Mesendoderm (in vitro differentiated cells): ENCODE data around the gene GGNBP2.

ENCODE experiments used
- DNase-seq: peaks from one replicate; pipeline ENCODE4 v3.0.0; 2013
- H2AK5ac ChIP-seq: 2 replicates; pipeline ENCODE4 v1.6.1; 2013; ENCODE audit warnings: low read length, inconsistent platforms
- H2BK120ac ChIP-seq: 2 replicates; pipeline ENCODE4 v1.6.1; 2013; ENCODE audit warnings: low read depth, mild to moderate bottlenecking, low read length, moderate library complexity, mixed read lengths
- H2BK15ac ChIP-seq: replicated peaks from 2 replicates; pipeline ENCODE4 v1.6.1; 2013; ENCODE audit warnings: low read depth, mild to moderate bottlenecking, moderate library complexity
- H2BK5ac ChIP-seq: 2 replicates; pipeline ENCODE4 v1.6.1; 2013; ENCODE audit warnings: low read length, inconsistent platforms
- H3K18ac ChIP-seq: 2 replicates; pipeline ENCODE4 v1.6.1; 2013; ENCODE audit warnings: mild to moderate bottlenecking, low read length, mixed read lengths
- H3K23ac ChIP-seq: one replicate; pipeline ENCODE4 v1.6.1; 2013; ENCODE audit warnings: low read length
- H3K27ac ChIP-seq: 2 replicates; pipeline ENCODE4 v1.5.1; 2013; ENCODE audit warnings: low read depth, mild to moderate bottlenecking, inconsistent platforms, low read length, moderate library complexity
- H3K27me3 ChIP-seq: 2 replicates; pipeline ENCODE4 v1.6.1; 2013; ENCODE audit warnings: low read length, control low read depth, mild to moderate bottlenecking, inconsistent platforms; ENCODE audit not compliant: insufficient read depth, poor library complexity
- H3K36me3 ChIP-seq: 2 replicates; pipeline ENCODE4 v1.6.1; 2013; ENCODE audit warnings: low read length, inconsistent platforms; ENCODE audit not compliant: control insufficient read depth, insufficient read depth
- H3K4ac ChIP-seq: one replicate; pipeline ENCODE4 v1.6.1; 2013; ENCODE audit warnings: low read depth, mild to moderate bottlenecking, low read length, moderate library complexity
- H3K4me1 ChIP-seq: 2 replicates; pipeline ENCODE4 v1.6.1; 2013; ENCODE audit warnings: low read depth, low read length, inconsistent platforms; ENCODE audit not compliant: control insufficient read depth
- H3K4me2 ChIP-seq: 2 replicates; pipeline ENCODE4 v1.6.1; 2013; ENCODE audit warnings: low read length
- H3K4me3 ChIP-seq: 2 replicates; pipeline ENCODE4 v1.5.1; 2013; ENCODE audit warnings: mild to moderate bottlenecking, low read length
- H3K56ac ChIP-seq: one replicate; pipeline ENCODE4 v1.6.1; 2013; ENCODE audit warnings: low read length
- H3K79me1 ChIP-seq: 2 replicates; pipeline ENCODE4 v1.6.1; 2013; ENCODE audit warnings: low read length, inconsistent platforms
- H3K79me2 ChIP-seq: 2 replicates; pipeline ENCODE4 v1.6.1; 2013; ENCODE audit warnings: mild to moderate bottlenecking, low read length; ENCODE audit not compliant: control insufficient read depth, insufficient read depth
- H3K9ac ChIP-seq: 2 replicates; pipeline ENCODE4 v1.6.1; 2013; ENCODE audit warnings: low read length, inconsistent platforms
- H4K5ac ChIP-seq: one replicate; pipeline ENCODE4 v1.6.1; 2013; ENCODE audit warnings: low read length
- H4K8ac ChIP-seq: one replicate; pipeline ENCODE4 v1.6.1; 2013; ENCODE audit warnings: low read depth, mild to moderate bottlenecking, control low read depth, low read length, moderate library complexity
- WGBS: extraction: QIAGEN DNeasy Blood & Tissue Kit; methylation state at CpG from one replicate; pipeline ENCODE4 v1.1.7; 2013; ENCODE audit warnings: low lambda C conversion rate, missing lambda C conversion rate; ENCODE audit not compliant: insufficient coverage; ENCODE audit errors: extremely low coverage; 5-methylcytosine and 5-hydroxymethylcytosine counted together

The GGNBP2 gene

GRCh38 chr17:36613155-36613554 is 68.4 kb downstream of the GGNBP2 start:
- WGBS = no CpG with 5 or more reads among the region's 4 CpGs
- H3K27ac ChIP-seq = peak overlapping the region; percentile 5

GRCh38 chr17:36614081-36614480 is 69.4 kb downstream of the GGNBP2 start:
- H4K8ac ChIP-seq = no peak overlapping the region
- H2BK5ac ChIP-seq = peak overlapping the region; percentile 71
- no peak overlapping the region for H2BK120ac ChIP-seq
- H2BK15ac ChIP-seq = no peak overlapping the region
- H3K27ac ChIP-seq = peak overlapping the region; percentile 38
- H3K9ac ChIP-seq = peak overlapping the region; percentile 35
- H3K4me3 ChIP-seq = no peak overlapping the region
- H3K4me2 ChIP-seq = peak overlapping the region; percentile 8
- no CpG with 5 or more reads among the region's 7 CpGs for WGBS
- H3K18ac ChIP-seq = no peak overlapping the region
- H4K5ac ChIP-seq = no peak overlapping the region
- H3K79me2 ChIP-seq = no peaks in the 10 kb centered on the region
- H3K56ac ChIP-seq = peak overlapping the region; percentile 76
- no peaks in the 10 kb centered on the region for H3K79me1 ChIP-seq
- DNase-seq = peak; percentile 89
- H3K4me1 ChIP-seq = peaks cover 24% of the 10 kb centered on the region
- H3K4ac ChIP-seq = no peak overlapping the region
- no peaks in the 10 kb centered on the region for H3K27me3 ChIP-seq
- H2AK5ac ChIP-seq = no peak overlapping the region
- no peak overlapping the region for H3K23ac ChIP-seq
- no peaks in the 10 kb centered on the region for H3K36me3 ChIP-seq

More at GRCh38 chr17:36613155-36613554, 68.4 kb downstream of the GGNBP2 start:
- Histone ChIP-seq H2BK5ac (no peak overlapping the region), H3K56ac (peak overlapping the region; percentile 29), H3K4me2 (no peak overlapping the region), H3K4me3 (no peak overlapping the region), H3K79me1 (no peaks in the 10 kb centered on the region), H2BK15ac (no peak overlapping the region), H3K36me3 (no peaks in the 10 kb centered on the region), H3K27me3 (no peaks in the 10 kb centered on the region), H3K4me1 (peaks cover 24% of the 10 kb centered on the region), H4K8ac (no peak overlapping the region), H2BK120ac (no peak overlapping the region), H2AK5ac (no peak overlapping the region), H4K5ac (no peak overlapping the region), H3K4ac (no peak overlapping the region), H3K18ac (peak overlapping the region; percentile 13), H3K79me2 (no peaks in the 10 kb centered on the region), H3K23ac (no peak overlapping the region), H3K9ac (no peak overlapping the region)
- peak; percentile 66 for DNase-seq

- H3K9ac ChIP-seq = peak overlapping the region; percentile 39
- H2AK5ac ChIP-seq = no peak overlapping the region
- no peaks in the 10 kb centered on the region for H3K36me3 ChIP-seq
- no peak overlapping the region for H4K5ac ChIP-seq
- H2BK120ac ChIP-seq = peak overlapping the region; percentile 14
- H3K79me1 ChIP-seq = no peaks in the 10 kb centered on the region
- DNase-seq = peak; percentile 50
- no peak overlapping the region for H3K18ac ChIP-seq
- no peak overlapping the region for H3K23ac ChIP-seq
- no peak overlapping the region for H2BK15ac ChIP-seq
- H2BK5ac ChIP-seq = peak overlapping the region; percentile 9
- no peaks in the 10 kb centered on the region for H3K27me3 ChIP-seq
- H3K27ac ChIP-seq = peak overlapping the region; percentile 47
- no peak overlapping the region for H4K8ac ChIP-seq
- H3K56ac ChIP-seq = peak overlapping the region; percentile 63
- WGBS = no CpG with 5 or more reads among the region's 5 CpGs
- H3K4me1 ChIP-seq = peaks cover 24% of the 10 kb centered on the region
- H3K4me3 ChIP-seq = no peak overlapping the region
- peak overlapping the region; percentile 76 for H3K4ac ChIP-seq
- H3K79me2 ChIP-seq = no peaks in the 10 kb centered on the region
- no peak overlapping the region for H3K4me2 ChIP-seq
Measured at GRCh38 chr17:36614933-36615332, 70.2 kb downstream of the GGNBP2 start.

GRCh38 chr17:36616061-36617029 is 71.6 kb downstream of the GGNBP2 start:
- H4K8ac ChIP-seq = no peak overlapping the region

DNA sequence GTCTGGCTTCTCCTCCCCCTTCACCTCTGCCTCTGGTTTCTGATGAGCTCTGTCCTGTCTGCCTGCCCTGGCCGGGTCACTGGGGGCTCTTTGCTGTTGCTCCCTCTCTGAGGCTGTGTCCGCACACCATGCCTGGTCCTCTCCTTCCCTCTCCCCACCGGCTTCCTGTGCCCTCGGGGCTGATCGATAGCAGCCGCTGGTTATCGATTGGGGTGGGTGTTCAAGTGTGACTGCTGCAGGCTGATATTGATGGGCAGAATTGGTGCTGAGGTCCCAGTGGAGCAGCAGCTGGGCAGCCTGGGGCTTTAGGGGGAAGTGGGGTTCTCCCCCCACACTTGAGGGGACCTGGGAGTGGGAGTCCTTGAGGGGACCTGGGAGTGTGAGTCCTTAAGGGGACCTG is 73.1 kb downstream of the GGNBP2 start:
- Histone ChIP-seq H3K4me2 (no peak overlapping the region), H2BK120ac (no peak overlapping the region), H3K79me2 (no peaks in the 10 kb centered on the region), H3K4me1 (peaks cover 18% of the 10 kb centered on the region), H3K27ac (no peak overlapping the region), H3K9ac (no peak overlapping the region), H3K4me3 (no peak overlapping the region), H3K79me1 (no peaks in the 10 kb centered on the region), H3K18ac (no peak overlapping the region), H2BK5ac (no peak overlapping the region), H2BK15ac (no peak overlapping the region), H3K23ac (no peak overlapping the region), H4K8ac (no peak overlapping the region), H3K4ac (no peak overlapping the region), H3K36me3 (no peaks in the 10 kb centered on the region), H3K56ac (no peak overlapping the region), H4K5ac (no peak overlapping the region), H2AK5ac (no peak overlapping the region), H3K27me3 (no peaks in the 10 kb centered on the region)
- DNase-seq = no peak
- WGBS = no CpG with 5 or more reads among the region's 7 CpGs

More at GRCh38 chr17:36616061-36617029, 71.6 kb downstream of the GGNBP2 start:
- Histone ChIP-seq H3K27ac (no peak overlapping the region), H3K18ac (no peak overlapping the region), H3K9ac (no peak overlapping the region), H2AK5ac (no peak overlapping the region), H3K27me3 (no peaks in the 10 kb centered on the region), H3K23ac (no peak overlapping the region), H2BK120ac (no peak overlapping the region), H4K5ac (no peak overlapping the region), H2BK15ac (no peak overlapping the region), H2BK5ac (no peak overlapping the region), H3K4ac (no peak overlapping the region), H3K56ac (no peak overlapping the region), H3K4me3 (no peak overlapping the region), H3K79me1 (no peaks in the 10 kb centered on the region), H3K79me2 (no peaks in the 10 kb centered on the region), H3K4me2 (no peak overlapping the region), H3K36me3 (no peaks in the 10 kb centered on the region), H3K4me1 (peaks cover 24% of the 10 kb centered on the region)
- DNase-seq = no peak
- WGBS = no CpG with 5 or more reads among the region's 16 CpGs
